Non-pigmented ciliary epithelial cell (primary cell): ENCODE results near the gene SLC16A5.
"Not testable (repeated sequence)": the region's sequence is repeated elsewhere in the genome, so short reads cannot be mapped to it uniquely, and the experiment has no call there.

Source experiments
- DNase-seq: peaks from one replicate; pipeline ENCODE4 v3.0.0-alpha.2; 2010; ENCODE audit warnings: low read depth

SLC16A5 gene, protein sequence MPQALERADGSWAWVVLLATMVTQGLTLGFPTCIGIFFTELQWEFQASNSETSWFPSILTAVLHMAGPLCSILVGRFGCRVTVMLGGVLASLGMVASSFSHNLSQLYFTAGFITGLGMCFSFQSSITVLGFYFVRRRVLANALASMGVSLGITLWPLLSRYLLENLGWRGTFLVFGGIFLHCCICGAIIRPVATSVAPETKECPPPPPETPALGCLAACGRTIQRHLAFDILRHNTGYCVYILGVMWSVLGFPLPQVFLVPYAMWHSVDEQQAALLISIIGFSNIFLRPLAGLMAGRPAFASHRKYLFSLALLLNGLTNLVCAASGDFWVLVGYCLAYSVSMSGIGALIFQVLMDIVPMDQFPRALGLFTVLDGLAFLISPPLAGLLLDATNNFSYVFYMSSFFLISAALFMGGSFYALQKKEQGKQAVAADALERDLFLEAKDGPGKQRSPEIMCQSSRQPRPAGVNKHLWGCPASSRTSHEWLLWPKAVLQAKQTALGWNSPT

DNA sequence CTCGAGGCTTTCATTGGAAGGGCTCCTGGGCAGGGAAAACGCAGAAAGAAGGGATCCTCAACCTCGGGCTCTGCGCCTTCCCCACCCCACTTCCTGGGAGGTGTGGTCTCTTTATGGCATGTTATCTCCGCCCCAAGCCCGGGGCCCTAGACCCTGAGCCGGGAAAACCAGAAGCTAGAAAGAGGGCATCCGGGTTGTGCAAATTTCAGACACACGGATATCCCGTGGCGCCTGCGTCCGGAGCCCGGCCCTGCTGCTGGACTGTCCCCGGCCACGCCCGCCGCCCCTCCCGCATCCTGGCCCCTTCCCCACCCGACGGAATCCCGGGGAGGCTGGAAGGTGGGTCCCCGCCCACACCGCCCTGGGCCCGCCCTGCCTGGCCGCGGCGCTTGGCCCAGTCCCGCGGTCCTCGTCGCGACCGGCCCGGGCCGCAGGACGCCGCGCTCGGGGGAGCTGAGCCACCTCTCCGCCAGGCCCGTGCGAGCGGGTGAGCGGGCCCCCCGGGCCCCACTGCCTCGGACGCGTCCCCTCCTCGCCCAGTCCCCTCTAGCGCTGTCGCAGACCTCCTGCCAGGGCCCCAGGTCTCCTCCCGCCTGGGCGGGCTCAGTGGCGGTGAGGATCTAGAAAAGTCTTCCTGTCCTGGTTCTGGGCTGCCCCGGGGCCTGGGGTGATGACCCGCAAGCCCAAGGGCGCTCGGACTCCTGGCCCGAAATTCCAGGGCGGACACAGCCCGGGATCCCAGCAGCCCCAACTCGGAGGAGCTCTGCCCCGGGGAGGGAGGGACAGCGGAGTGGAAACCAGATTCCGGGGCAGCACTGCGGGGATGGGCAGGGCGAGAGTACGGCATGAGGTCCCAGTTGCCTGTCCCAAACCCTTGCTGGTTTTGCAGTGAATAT lies at the start of gene SLC16A5:
Gene SLC16A5, plus strand, starts transcription at position 397 of the 896 bp plus-strand sequence. CDS start 5,683 bp downstream, outside the sequence.
- DNase-seq = no peak

DNA sequence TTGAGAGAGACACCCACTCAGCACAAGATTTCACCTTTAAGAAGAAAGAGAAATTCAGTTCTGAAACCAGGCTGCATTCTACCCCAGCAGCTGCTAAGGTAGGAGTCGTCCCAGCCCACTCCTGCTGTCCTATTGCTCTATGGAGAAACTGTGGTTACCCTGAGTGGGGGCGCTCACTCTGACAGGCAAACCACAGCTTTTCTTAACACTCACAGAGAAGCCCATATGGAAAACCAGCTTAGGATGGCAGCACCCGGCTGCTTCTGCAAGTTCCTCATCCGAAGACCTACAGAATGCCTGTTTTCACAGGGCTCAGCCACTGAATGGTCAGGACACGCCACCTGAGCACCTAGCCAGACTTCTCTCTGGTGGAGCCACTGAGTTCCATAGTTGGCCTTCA lies 48.5 kb upstream of the SLC16A5 start:
- no peak for DNase-seq

DNA sequence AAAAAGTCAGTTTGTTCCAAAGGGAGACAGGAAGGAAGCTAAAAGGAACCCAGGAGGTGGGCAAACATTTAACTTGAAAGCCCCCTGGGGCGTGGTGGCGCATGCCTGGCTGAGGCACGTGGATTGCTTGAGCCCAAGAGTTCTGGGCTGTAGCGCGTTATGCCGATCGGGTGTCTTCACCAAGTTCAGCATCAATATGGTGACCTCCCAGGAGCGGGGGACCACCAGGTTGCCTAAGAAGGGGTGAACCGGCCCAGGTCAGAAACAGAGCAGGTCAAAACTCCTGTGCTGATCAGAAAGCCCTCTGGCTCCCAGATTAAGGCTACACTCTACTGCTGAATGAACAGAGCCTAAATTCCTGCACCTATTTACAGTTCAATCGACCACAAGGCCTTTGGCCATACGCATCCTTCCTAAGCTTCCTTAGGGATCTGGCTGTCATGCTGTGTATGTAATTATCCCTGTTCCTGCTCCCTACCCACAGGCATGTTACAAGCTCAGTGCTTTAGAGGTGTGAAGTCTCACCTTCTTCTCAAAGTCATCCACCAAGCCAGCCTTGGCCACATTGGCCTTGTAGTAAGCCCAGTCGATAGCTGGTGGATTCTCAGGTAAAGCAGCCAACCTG lies 46.0 kb upstream of the SLC16A5 start:
- DNase-seq = no peak

DNA sequence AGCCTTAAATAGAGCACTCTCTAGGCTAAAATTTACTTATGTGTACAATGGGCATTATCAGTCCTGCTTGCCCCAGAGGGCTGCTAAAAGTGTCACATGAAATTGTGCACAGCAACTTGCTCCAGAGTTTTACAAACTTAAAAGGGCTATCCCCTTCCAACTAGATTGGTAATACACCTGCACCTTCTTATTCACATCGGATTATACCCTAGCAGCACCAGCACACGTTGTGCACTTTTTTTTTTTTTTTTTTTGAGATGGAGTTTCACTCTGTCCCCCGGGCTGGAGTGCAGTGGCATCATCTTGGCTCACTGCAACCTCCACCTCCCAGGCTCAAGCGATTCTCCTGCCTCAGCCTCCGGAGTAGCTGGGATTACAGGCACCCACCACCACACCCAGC lies 44.0 kb upstream of the SLC16A5 start:
- DNase-seq = not testable (repeated sequence)

DNA sequence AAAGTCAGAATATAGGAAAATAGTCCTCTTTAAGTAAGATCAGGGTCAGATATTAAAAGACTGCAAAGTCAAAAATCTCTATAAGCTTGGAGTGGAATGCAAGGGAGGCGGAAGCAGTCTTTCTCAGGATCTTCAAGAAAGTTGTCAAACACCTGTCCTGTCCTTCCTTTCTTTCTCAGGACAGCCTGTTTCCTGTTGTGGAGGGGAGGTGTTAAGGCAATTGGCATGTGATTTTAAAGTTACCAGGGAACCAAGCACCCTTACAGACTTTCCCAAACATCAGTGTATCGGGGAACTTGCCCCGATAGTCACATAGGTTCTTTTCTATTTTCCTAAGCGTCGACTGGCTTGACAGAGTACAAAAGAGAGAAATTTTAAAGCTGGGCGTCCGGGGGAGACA lies 43.0 kb upstream of the SLC16A5 start:
- no peak for DNase-seq

DNA sequence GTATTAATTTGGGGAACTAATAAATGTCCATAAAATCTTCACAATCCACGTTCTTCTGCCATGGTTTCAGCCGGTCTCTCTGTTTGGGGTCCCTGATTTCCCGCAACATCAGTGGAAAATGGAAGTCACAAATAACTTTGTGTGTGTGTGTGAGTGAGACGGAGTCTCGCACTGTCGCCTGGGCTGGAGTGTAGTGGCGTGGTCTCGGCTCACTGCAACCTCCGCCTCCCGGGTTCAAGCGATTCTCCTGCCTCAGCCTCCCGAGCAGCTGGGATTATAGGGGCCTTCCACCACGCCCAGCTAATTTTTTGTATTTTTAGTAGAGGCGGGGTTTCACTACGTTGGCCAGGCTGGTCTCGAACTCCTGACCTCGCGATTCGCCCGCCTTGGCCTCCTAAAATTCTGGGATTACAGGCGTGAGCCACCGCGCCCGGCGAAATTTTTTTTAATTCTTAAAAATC lies 41.8 kb upstream of the SLC16A5 start:
- not testable (repeated sequence) for DNase-seq

DNA sequence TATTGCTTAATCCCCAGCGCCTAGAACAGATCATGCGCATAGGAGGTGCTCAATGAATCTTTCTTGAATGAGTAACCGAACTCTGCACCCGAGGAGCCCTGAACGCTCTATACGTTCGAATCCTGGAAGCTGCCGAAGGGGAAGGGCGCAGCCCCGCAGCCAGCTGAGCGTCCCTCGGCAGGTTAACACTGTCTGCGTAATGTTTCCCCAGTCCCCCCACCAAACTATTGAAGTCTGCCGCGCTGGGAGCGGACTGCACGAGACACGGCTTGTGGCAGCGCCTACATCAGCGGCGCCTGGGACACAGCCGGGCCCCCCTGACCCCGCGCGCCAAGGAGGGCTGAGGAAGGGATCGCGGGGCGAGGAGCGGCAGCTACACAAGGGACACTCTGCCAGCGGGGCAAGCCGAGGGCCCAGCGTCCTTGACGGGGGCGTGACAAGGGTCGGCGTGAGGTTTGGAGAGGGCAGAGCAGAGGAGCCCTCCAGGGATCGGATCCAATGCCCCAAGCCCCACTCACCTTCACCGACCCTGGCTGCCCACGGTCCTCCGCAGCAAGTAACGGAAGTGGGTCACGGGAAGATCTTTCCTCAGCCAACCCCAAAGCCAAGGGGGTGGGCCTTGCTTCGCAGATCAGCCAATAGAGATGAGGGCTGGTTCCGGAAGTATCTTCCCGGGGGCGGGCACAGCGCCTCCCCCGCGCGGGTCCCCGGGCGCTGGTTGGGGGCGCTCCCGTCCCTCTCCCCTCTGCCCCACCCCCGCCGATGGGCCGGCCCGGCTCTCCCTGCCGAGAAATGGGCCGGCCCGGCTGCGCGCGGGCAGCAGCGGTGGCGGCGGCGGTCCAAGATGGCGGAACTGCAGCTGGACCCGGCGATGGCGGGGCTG lies 41.1 kb upstream of the SLC16A5 start, which contains the start of the genes ATP5PD and KCTD2:
Gene ATP5PD, minus strand, starts transcription at position 563 of the 883 bp plus-strand sequence. CDS start 4,319 bp downstream, outside the sequence.
Gene KCTD2, plus strand, starts transcription at position 819 of the 883 bp plus-strand sequence. Its CDS starts 26 bp downstream, at position 845.
- DNase-seq = peak; percentile 79

DNA sequence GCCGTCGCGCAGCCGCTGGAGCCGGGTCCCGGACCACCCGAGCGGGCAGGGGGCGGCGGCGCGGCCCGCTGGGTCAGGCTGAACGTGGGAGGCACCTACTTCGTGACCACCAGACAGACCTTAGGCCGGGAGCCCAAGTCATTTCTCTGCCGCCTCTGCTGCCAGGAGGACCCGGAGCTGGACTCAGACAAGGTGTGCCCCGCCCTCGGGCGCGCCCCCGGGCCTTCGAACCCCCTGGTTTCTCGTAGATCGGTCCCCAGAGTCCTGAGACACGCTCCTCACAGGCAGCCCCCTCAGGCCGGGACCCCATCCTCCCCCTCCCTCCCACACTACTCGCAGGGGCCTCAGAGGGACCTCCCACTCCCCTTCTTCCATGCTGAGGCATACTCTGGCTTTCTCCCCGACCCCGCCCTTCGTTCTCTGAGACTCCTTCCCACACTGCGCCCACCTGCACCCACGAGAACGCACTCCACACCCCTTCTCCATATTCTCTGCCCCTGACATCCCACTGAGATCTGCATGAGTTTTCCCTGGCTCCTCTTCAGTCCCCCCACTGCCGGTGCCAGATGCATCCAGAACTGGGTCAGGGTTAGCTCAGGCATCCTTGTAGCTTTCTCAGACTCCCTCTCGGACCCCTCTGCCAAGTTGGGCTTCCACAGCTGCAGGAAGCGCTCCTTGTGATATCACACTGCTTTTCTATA lies 40.2 kb upstream of the SLC16A5 start:
- no peak for DNase-seq

DNA sequence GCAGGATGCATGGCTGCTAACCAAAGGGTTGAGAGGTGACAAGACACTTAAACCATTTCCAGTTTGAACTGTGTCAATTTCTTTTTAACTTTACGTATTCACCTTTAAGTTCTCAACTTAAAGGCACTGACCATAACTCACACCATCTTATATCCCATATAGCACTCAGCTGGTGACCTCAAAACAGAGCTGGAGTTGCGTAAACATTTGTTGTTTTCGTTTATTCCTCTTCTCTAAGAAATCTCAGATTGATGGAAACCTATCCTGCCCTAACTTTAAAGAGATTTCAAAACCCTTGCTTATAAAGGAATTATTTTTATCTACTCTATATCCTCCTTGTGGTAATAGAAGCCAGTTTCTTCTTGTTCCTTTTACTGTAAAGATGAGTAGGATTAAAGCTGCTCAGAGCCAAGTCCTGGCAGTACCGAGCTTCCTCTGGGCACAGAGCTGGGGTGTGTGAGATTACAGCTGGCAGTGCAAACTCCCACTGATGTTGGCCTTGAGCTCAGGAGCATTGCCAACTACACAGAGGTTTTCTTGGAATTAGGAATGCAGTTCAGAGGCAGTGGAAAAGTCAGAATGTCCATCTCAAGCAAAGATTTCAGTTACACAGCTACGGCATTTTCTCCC lies 39.4 kb upstream of the SLC16A5 start:
- DNase-seq = no peak

DNA sequence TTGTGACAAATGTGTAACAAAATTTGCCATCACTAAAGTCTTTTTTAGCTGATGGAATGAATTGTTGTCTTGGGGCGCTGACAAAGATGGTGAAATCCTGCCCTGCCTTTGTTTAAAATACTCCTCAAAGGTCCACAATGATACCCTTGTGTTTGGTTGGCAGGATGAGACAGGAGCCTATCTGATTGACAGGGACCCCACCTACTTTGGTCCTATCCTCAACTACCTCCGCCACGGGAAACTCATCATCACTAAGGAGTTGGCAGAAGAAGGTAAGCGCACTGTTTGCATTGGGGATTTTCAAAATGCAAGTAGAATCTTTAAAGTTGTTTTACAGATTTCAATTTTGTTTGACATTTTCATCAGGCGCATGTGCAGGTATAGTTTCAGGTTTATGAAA lies 38.7 kb upstream of the SLC16A5 start:
- no peak for DNase-seq

DNA sequence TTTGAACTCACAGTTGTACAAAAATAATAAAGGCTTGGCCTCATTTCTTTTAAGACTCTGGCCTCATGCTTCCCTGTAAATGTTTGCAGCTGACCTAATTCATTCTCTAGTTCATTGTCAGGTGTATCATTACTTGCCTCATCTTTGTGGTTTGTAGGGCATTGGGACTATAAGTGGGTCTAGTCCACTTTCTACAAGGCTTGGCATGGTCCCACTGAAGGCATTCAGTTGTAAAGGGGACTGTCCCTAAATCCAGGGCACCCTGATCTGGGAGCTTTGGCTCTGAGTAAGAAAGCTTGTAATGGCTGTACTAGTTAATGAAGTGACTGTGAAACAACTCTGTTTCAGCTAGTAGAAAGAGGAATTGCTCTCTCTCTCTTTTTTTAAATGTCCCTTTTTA lies 38.0 kb upstream of the SLC16A5 start:
- no peak for DNase-seq

DNA sequence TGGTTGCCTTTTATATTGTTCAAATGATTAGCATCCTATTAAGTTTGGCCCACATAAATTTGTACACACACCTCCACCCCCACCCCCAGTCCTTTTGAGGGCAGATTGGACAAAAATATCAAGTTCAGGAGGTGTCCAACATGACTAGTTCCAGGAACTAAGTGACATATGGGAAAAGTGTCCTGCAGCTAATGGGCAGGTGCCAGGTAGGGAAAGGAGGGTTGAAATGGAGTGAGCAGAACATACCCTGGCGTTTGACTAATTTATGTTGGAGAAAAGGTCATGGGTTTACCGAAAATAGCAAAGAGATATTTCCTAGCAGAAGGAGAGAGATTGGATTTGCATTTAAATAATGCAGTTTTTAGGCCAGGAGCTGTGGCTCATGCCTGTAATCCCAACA lies 35.8 kb upstream of the SLC16A5 start:
- DNase-seq = no peak

DNA sequence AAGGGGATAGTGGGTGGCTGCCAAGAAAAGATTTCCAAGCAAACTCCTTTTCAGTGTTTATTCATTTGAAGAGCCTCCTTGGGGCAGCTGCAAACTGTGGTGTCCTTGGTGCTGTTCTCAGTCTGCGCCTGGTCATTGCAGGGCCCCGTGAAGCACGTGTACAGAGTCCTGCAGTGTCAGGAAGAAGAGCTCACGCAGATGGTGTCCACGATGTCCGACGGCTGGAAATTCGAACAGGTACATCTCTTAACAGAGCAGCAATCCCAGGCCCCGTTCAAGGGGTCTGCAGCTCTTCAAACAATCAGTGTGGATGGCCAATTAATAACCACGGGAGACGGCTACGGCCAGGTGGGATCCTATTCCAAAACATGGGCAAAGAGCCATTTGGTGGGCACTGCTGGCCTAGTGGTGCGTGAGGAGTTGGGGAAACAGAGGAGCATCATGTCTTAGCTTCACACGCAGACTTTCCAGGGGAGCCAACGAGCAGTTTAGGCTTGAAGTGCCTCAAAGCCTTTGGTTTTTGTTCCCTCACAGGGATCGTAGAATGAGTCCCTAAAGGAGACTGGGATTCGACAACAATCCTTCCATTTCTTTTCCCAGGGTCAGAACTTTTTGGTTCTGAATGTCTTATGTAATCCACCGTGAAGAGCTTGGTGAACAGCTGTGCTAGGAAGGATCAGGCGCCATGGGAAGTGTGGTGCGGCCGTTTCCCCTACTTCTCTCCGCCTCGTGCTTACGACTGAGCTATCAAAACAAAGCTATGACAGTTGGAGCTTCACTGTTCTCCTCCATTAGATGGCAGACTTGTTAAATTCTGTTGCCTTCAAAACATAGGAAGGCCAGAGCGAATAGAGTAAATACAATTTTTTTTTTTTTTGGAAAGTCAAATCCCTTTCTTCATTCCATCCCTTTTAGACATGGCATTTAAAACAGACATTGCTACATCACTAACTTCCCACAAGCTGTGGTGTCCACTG lies 28.1 kb upstream of the SLC16A5 start:
- no peak for DNase-seq

DNA sequence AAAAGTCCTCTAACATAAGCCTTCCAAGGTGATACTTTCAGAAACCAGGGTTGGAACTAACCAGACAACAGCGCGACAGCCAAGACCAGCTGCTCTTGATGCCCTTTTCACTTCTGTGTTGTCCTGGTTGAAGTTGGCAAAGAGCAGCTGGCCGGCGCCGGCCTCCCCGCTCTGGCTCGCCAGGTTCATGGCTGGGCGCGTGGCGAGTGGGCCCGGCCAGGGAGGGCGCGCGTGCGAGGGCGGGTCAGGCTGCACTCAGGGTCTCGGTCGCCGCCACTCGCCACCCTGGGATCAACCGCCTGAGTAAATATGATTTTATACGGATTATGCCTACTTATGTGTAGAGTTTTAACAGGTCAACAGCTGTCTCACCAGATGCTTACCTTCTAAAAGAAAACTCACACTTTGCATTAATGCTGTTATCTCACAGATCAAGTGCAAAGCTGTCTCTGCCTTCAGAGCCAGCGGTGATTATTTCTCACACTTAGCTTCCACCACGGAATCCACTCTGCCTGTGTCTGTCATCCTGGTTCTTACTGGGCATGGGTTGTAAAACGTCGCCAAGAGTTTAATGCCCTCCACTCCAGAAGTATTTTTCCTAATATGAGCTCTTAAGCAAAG lies 27.2 kb upstream of the SLC16A5 start:
- DNase-seq = no peak

DNA sequence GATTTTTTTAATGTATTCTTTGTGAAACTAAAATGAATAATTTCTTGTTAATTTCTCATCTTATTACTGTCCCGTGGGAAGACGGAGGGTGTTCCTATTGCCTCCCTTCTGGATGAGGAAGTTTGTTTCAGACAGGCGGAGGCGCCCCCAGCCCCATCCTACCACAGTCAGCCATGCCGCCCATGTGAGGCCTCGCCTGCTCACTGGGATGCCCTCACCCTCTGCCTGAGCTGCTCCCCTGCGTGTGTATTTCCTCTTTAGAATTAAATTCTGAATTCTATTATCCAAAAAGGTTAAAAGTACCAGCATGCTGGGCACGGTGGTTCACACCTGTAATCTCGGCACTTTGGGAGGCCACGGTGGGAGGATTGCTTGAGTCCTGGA lies 26.7 kb upstream of the SLC16A5 start:
- no peak for DNase-seq

DNA sequence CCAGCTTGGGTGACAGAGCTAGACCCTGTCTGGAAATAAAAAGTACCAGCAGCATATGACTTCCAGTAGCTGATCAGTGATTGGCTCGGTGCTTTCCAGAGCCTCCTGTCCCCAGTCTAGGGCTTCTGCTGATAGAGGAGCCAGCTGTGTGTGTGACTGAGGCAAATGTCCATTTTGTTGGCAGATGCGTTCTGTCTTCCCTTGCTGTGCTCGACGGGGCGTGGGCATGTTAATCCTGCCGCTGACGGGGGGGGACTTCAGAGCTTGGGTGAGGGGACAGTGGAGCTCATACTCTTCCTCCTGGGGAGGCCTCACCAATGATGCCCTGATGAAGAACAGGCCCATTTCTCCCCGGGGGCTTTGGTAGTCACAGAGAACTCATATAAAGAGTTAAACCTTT lies 26.1 kb upstream of the SLC16A5 start:
- DNase-seq = no peak

DNA sequence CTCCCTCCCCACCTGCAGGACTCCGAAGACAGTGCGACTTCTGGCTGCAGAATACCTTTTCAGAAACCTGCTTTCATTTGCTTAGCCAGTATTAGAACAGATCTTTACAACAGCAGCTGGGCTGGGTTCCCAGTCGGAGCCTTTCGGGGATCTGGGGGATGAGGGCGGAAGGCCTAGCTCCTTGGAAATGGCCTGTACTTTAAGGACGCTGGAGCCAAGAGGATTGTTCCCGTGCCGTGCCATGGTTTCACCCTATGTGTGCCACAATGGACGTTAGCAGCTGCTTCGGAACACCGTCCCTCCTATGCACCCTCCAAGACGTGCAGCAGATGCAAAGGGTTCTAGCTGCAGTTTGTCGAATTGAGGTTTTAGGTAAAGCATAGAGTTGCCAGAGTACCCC lies 24.6 kb upstream of the SLC16A5 start:
- DNase-seq = no peak

DNA sequence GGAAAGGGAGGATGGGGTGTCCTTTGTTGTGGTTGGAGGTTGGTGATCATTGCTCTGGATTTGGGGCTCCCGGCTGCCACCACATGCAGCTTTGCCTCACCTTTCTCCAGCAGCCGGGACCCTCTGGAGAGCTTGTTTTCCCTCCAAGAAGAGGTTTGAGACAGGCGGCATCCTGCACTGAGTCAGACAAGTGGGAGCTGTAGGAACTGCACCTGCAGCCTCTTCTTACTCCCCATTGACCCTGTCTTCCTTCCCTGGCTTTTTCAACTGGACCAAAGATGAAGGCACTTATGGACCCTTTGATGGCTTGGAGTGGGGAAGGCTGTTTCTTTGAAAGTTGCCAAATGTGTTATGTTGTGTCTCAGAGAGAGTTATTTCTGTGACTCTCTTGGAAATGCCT lies 24.1 kb upstream of the SLC16A5 start:
- no peak for DNase-seq
